ENCODE measurements around the gene ICE1.
A peak's percentile ranks its signal among the peaks of the same experiment; 100 is the strongest.
"Not testable (repeated sequence)": the region's sequence is repeated elsewhere in the genome, so short reads cannot be mapped to it uniquely, and the experiment has no call there.

The ICE1 gene

DNA sequence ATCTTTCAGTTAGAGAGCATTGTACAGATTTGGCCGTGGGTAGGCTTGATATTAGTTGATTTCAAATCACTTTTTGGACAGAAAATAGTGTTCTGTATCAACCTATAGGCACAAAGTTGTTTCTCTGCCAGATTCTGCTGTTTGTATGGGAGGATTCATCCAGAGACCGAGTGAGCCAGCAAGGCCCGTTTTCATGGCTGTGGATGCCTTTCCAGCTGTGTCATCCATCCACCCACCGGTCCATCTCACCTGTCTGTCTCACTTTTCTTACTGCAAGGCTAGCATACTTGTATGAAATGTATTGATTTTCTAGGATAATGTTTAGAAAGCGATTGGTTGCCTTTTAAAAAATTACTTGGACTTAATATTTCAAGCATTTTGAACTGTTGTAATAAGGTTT, 34.4 kb downstream of the ICE1 start:
- no peak for FAIRE-seq

DNA sequence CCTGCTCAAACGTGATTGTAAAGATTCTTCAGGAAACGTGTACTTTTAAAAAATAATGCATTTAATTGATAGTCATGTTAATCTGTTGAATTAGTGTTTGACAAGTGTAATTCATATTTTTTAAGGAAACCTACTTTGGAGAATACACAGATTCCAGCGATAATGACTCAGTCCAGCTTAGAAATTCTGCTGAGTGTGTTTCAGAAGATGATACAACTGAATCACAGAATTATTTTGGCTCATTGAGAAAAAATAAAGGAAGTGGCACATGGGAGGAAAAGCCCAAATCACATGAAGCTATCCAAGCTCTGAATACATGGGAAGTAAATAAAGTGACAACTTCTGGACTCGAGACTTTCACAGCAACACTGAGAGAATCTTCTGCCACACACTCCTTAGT, 37.8 kb downstream of the ICE1 start:
- no peak for FAIRE-seq

DNA sequence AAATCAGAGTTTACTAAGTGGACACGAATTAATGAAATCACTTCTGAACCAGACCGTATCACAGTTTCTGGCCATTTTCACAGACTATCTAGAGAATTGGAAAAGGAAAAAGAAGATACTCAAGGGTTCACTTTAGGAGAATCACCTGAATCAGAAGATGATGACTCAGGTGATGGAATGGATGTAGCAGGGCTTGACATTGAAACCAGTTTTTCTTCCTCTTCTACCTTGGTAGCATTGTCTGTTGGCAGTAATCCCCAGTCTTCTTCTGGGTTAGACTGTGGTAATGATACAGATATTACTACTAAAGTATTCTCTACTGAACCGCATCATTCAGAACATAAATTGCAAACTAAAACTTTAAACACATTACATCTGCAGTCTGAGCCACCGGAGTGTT, 38.5 kb downstream of the ICE1 start:
- FAIRE-seq, result no peak

DNA sequence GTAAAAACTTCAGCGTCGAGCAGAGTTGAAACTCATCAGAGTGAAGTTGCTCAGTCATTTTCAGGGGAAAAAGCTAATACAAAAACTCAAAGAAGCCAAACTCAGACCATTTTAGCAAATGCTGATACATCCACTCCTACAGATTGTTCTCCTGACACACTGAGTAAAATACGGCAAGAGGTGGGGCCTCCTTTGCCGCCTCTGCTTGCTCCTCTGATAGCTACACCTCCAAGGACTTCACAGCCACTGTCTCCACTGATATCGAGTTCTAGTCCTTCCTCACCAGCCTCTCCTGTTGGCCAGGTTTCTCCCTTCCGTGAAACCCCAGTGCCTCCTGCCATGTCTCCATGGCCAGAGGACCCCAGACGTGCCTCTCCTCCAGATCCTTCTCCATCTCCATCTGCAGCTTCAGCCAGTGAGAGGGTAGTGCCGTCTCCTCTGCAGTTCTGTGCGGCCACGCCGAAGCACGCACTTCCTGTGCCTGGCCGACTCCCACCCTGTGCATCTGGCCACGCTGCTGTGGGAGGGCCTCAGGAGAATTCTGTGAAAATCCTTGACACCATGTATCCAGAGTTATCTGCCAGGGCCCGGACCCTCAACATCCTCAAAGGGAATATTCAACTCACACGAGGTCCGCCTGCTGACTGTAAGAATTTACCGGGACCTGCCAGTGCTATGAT, 41.7 kb downstream of the ICE1 start:
- FAIRE-seq, result no peak

DNA sequence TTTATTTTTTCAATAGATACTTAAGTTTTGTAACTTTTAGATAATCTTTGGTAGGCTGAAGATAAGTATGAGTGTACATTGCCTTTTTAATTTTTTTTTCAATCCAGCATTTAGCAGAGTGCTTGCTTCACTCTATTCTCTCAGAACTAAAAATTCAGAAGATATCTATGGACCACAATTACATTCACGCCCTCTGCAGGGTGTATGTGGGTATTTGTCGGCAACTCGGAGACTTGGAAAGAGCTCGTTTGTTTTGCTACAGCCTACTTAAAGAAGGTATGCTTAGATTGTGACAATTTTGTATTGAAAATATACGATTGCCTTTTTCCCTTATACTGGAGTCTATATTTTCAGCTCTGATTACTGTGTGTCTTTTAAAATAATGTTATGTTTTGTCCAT, 43.8 kb downstream of the ICE1 start:
- no peak for FAIRE-seq

DNA sequence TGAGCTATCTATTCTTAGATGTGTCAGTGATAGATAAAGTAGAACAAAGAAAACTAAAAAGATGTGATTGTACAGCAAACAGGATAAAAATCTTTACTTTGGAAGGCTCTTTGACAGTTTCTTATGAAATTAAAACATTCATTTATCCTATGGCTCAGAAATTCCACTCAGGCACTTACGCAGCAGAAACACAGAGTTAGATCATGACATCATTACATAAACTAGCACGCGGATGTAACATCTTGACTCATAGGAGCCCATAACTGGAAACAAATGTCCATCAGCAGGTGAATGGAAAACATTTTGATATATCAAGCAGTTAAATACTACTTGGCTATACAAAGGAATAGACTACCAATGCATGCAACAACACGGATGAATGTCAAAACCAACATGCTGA, 45.3 kb downstream of the ICE1 start:
- no peak for FAIRE-seq

DNA sequence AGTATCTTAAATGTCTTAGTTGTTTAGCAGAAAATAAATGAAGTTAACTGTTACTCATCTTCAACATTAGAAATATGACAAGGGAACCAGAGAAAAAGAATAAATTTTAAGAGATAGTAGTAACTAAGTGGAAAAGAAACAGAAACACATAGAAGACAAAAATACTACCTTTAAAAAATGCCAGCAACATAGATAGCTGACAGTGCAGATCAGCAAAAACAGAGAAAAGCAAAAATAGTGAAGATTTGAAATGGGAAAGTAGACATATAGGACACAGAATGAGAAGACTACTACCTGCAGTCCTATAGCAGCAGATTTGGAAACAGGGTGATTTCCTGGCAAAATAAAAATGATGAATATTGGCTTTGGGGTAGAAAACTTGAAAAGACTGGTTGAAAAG, 48.5 kb downstream of the ICE1 start:
- no peak for FAIRE-seq

DNA sequence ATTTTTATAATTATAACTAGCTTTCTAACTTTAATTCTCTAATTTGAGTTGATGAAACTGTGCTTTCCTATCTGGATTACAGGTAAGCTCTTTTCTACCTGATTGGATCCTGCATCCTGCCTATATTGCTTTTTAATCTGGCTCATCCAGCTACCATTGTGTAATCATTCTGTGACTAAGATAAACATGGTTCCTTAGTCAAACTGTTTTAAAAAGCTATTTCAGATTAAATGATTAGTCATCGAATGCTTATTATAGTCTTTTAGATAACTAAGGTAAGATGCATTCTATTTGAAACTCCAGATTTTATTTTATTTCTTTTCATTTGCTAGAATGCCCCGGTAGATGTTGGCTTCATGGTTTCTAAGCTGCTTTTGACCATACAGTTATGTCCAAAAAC, 50.7 kb downstream of the ICE1 start:
- FAIRE-seq, result no peak

DNA sequence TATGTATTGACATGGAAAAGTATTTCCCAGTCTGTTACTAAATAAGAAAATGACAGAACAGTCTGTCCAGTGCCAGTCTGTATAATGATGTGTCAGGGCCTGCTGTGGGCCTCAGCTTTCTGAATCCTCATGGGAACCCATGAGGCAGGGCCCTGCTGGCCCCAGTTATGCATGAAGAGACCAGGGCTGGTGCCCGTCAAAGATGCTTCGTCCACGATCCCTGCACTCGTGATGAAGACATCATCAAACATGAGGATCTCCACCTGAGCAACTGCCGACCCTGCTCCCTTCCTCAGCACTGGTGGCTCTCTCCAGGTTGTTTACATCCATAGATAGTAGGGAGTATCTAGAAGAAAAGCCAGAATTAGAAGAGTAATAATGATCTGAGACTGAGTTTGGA, 52.5 kb downstream of the ICE1 start:
- no peak for FAIRE-seq

DNA sequence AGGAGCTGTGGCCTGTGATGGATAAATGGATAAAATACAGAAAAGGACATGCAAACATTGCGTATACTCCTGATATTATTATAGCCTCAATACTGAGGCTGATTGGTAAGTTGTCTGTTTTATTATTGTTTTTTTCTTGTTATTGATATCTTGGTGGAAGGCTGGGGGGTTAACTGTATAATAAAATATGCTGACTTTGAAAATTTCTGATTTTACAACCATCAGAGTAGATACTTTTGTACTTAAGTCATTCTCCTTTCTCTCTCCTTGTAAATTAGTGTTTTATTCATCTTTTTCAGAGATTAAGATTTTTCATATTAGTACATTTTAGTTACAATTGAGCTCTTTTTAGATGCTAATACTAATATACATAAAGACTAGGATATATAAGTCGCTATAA, 53.5 kb downstream of the ICE1 start:
- no peak for FAIRE-seq

DNA sequence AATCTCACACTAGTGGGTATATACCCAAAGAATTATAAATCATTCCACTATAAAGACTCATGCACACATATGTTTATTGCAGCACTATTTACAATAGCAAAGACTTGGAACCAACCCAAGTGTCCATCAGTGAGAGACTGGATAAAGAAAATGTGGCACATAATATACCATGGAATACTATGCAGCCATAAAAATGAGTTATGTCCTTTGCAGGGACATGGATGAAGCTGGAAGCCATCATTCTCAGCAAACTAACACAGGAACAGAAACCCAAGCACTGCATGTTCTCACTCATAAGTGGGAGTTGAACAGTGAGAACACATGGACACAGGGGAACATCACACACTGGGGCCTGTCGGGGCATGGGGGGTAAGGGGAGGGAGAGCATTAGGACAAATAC, 57.1 kb downstream of the ICE1 start:
- FAIRE-seq, result not testable (repeated sequence)

DNA sequence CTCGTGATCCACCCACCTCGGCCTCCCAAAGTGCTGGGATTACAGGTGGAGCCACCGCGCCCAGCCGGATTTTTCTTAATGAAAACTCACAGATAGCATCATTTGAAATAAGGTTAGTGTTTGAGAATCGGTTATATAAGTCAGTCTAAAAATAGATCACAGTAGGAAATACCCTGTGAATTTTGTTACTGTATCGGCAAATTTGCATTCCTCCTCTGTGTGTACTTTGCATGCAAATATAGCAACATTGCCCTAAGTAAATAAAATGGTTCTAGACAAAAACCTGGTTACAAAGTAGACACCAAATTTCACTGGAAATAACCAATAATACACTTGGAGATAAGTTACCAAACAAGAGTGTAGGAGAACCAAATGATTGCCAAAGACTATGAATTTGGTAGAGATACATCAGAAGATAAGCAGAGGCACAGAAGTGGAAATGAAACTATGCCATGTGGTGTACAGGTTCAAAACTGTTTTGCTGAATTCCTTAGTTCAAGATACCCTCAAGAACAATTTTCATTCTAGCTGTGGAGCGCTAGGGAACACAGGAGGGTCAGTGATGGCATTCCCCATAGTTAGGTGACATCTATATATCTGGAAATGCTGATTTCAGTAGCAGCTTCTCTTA, 58.1 kb downstream of the ICE1 start:
- no peak for FAIRE-seq

DNA sequence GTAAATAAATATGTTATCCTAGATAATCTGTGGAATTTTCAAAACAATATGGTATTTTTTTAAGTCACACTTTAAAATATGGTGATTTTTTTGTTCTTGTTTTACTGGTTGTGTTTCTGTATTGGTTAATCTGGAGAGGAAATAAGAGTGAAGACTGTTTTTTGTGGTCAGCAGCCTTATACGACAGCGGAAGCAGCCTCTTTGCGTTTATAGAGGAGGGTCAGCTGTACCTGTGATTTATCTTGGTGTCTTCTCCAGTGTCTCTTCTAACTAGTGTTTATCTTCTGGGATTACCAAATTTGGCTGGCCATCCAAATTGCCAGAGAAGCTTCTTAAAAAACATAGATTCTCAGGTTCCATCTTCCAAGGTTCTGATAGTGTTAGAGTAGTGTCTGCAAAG, 58.7 kb downstream of the ICE1 start:
- FAIRE-seq, result no peak

DNA sequence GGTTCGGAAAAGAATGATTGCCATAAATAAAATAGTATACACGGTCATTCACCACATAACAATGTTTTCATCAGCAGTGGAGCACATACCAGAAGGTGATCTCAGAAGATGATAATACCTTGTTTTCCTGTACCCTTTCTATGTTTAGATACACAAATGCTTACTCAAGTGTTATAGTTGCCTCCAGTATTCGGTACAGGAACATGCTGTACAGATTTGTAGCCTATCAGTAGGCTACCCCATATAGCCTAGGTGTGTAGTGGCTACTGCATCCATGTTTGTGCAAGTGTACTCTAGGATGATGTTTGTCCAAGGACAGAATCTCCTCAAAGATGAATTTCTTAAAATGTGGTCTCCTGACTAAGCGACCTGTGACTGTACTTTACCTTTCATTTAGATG, 59.2 kb downstream of the ICE1 start:
- FAIRE-seq, result no peak

DNA sequence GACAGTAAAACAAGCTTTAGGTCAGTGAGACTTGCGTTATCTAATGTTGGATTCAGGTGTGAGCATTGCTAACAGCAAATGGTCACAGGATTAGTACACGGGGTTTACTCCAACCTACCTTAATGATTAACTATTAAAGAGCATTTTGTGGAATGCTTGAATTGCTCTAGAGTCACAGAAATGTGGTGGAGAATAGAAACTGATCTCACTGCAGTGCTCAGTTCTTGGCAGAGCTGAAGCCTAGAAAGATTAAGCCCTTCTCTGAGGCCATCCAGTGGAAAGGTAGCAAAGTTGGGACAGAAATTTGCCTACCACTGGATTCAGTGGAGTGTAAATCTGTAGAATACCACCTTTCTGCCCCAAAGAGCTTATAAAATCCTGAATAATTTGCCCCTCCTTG, 60.9 kb downstream of the ICE1 start:
- FAIRE-seq, result no peak

DNA sequence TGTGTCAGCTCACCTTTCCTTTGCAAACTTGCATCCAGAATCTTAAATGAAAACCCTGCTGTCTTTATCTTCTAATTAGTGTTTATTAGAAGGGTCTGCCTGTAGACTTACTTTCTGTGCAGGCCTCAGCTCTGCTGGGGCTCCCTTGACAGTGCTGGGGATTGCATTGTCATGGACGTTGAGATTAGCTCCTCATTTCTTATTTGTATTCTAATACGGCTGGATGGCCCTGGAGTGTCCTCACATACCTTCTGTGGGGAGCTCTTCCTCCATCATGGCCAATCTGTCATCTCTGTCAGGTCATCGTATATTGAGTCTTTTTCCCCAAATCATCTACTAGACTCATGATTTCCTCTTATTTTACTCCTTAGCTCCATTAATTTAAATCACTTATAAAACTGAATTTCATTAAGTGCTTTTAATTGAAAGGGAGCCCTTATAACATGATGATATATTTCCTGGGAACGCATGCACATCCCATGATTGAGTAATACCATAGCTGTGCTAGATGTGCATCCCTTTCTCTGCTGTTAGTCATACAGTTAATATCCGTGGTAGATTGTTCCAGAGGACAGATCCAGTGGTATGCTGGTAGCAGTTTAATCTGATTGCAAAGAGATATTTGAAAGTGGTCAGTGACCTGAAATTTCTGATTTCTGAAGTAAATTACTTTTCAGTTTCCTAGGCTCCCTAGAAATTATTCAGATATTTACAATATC, 61.6 kb downstream of the ICE1 start:
- no peak for FAIRE-seq

DNA sequence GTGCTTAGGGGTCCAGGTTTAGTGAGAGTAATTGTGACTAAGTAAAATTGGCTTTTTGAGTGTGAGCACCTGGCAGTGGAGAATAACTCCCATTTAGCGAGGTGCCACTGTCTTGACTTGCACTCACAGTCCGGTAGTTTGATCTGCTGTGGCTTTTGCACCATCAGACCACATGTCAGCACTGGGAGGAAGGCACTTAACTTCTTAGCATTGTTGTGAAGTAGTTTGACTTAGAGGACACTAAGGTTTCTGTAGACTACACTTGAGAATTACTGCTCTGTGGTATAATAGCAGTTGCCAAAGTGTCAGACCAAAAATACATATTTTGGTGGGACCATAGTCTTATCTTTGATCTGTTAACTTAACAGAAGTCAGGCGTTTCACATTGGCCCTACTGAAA, 63.6 kb downstream of the ICE1 start:
- FAIRE-seq, result no peak

DNA sequence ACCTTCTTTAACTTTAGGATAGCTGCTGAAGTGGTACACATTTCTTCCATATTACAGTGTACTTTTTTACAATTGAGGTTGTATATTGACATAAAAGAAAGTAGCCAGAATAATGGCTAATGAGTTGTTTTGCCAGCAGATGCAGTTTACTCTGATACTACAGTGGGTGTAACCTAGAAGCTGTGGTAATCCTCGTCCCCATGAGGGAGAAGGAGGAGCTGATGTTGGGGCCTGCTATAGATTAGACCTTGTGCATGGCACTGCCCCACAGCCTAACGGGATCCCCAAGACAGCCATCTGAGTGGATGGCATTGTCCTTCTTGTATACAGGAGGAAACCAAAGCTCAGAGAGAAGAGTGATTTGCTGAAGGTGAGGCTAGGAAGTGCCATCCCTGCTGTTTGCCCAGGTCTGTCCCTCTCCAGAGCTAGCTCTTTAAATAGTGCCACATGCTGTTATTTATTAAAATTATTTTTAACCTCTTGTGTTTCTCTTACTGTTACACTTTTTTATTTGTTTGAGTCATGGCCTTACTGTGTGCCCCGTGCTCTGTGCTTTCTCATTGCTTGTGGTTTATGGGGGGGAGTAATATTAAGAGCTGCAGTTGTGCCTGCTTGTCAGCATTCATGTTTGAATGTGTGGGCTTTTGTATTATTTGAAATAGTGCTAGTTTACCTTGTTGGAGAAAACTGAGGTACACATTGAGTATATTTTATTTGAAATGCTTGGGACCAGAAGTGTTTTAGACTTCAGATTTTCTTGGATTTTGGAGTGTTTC, 65.3 kb downstream of the ICE1 start:
- FAIRE-seq, result no peak

DNA sequence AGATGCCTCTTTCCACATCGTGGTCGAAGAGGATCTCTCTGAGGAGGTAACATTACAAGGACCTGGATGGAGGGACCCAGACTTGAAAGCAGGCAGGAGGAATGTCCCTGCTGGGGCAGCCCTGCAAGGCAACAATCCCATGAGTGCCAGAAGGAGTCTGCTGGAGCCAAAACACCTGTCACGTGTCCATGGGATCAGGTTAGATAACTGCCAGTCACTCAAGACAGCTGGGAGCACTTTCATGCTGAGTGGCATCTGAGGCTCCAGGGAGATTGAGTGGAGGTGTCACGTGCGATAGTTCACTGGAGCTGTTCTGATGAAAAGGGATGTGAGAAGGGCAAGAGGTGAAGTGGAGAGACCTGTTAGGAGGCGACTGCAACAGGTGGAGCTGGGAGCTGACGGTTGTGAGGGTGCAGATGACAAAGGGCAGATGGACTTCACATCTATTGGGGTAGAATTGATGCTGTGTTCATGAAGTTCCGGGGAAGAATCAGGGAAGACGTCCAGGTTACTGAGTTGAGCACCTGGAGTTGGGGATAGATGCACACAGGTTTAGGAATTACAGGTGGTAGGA, 68.4 kb downstream of the ICE1 start:
- no peak for FAIRE-seq

DNA sequence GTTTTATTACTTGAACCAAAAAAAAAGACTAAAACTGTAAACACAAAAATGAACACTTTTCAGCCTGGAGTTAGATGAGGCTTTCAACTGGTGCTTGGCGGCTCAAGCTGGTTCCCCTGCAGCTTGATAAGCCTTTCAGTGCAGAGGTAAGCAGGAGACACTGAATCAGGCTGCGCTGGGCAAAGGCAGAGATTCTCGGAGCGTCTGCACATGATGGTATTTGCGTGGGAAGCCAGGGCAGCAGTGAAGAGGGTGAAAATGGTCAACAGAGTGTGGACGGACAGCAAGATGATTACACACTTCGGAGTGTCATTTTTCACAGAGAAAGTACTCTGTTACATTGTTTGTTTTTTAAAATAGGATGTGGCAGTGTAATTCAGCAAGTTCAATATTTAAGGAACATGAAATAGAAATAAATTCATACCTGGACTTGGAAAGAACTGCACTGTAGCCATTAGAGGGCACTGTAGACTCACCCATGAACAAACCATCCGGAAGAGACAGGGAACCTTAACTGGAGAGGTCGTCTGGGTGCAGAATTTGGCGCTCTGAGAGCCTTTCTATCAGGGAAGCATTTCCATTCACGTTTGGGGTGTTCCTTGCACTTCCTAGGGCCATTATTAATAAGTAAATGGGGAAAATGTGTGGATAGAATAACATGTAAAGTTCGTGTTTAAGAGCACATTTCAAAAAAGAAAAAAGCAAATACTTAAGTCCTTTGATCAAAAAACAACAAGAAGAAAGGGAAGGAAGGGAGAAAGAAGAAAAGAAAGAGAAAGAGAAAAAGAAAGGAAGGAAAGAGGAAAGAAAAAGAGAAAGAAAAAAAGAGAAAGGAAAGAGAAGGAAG, 69.8 kb downstream of the ICE1 start:
- peak; percentile 21 for FAIRE-seq

DNA sequence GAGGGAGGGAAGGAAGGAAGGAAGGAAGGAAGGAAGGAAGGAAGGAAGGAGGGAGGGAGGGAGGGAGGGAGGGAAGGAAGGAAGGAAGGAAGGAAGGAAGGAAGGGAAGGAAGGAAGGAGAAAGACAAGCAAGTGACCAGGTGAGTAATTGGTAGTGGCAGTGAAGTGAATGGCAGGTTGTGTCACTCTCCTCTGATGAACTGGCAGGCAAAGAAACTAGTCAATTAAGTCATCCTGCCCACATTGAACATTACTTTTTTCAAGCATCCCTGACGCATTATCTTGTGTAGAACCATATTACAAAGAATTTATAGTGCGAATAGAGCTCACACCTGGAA, 70.4 kb downstream of the ICE1 start:
- FAIRE-seq, result not testable (repeated sequence)
